Measurements from ENCODE around the gene FSTL4. TPM values are rescaled to one million over a fixed set of nuclear protein-coding genes. Genes with fewer than 3 reads are reported as not detected.
"Not testable (repeated sequence)": the region's sequence is repeated elsewhere in the genome, so short reads cannot be mapped to it uniquely, and the experiment has no call there.

Gene FSTL4
- total RNA-seq, 1 experiment from 2014 or later = 0.14 TPM

- DNase-seq (ENCODE audit: low spot score) = no peak
Measured at GRCh38 chr5:133403741-133404364, 208.5 kb downstream of the FSTL4 start.

- no peak for DNase-seq (ENCODE audit: low spot score)
Measured at GRCh38 chr5:133402775-133403174, 209.6 kb downstream of the FSTL4 start.

GRCh38 chr5:133401731-133402347 lies 210.5 kb downstream of the FSTL4 start:
- DNase-seq (ENCODE audit: low spot score) = no peak

- DNase-seq (ENCODE audit: low spot score) = no peak
Measured at GRCh38 chr5:133400831-133401351, 211.4 kb downstream of the FSTL4 start.

GRCh38 chr5:133400120-133400519 lies 212.2 kb downstream of the FSTL4 start:
- no peak for DNase-seq (ENCODE audit: low spot score)

GRCh38 chr5:133399247-133399891 lies 213.0 kb downstream of the FSTL4 start:
- DNase-seq (ENCODE audit: low spot score) = no peak

- no peak for DNase-seq (ENCODE audit: low spot score)
Measured at GRCh38 chr5:133398646-133399101, 213.7 kb downstream of the FSTL4 start.

- DNase-seq (ENCODE audit: low spot score) = no peak
Measured at GRCh38 chr5:133397990-133398645, 214.2 kb downstream of the FSTL4 start.

GRCh38 chr5:133397348-133397747 lies 215.0 kb downstream of the FSTL4 start:
- DNase-seq (ENCODE audit: low spot score) = no peak

- no peak for DNase-seq (ENCODE audit: low spot score)
Measured at GRCh38 chr5:133396814-133397213, 215.5 kb downstream of the FSTL4 start.

GRCh38 chr5:133396187-133396741 lies 216.1 kb downstream of the FSTL4 start:
- no peak for DNase-seq (ENCODE audit: low spot score)

- DNase-seq (ENCODE audit: low spot score) = not testable (repeated sequence)
Measured at GRCh38 chr5:133395207-133395606, 217.1 kb downstream of the FSTL4 start.

GRCh38 chr5:133394477-133394817 lies 217.9 kb downstream of the FSTL4 start:
- not testable (repeated sequence) for DNase-seq (ENCODE audit: low spot score)

GRCh38 chr5:133393776-133394476 lies 218.4 kb downstream of the FSTL4 start:
- DNase-seq (ENCODE audit: low spot score) = no peak

GRCh38 chr5:133392448-133392847 lies 219.9 kb downstream of the FSTL4 start:
- DNase-seq (ENCODE audit: low spot score) = no peak

- no peak for DNase-seq (ENCODE audit: low spot score)
Measured at GRCh38 chr5:133391354-133392136, 220.8 kb downstream of the FSTL4 start.

GRCh38 chr5:133390416-133391353 lies 221.7 kb downstream of the FSTL4 start:
- DNase-seq (ENCODE audit: low spot score) = no peak

- no peak for DNase-seq (ENCODE audit: low spot score)
Measured at GRCh38 chr5:133389066-133389590, 223.2 kb downstream of the FSTL4 start.

GRCh38 chr5:133387621-133388020 lies 224.7 kb downstream of the FSTL4 start:
- no peak for DNase-seq (ENCODE audit: low spot score)

Measured in H4 (cell line).